ENCODE data around the gene PCGF6. TPM values are rescaled to one million over a fixed set of nuclear protein-coding genes. Genes with fewer than 3 reads are reported as not detected.
"Not testable (repeated sequence)": the region's sequence is repeated elsewhere in the genome, so short reads cannot be mapped to it uniquely, and the experiment has no call there.

Gene PCGF6
- polyA plus RNA-seq, 1 donor: 15.7 TPM

- no peak for DNase-seq
Measured at GRCh38 chr10:103259989-103260388, 91.0 kb downstream of the PCGF6 start.

GRCh38 chr10:103258928-103259327, 92.0 kb downstream of the PCGF6 start:
- not testable (repeated sequence) for DNase-seq

GRCh38 chr10:103257812-103258211, 93.1 kb downstream of the PCGF6 start:
- DNase-seq: no peak

- no peak for DNase-seq
Measured at GRCh38 chr10:103256613-103257012, 94.3 kb downstream of the PCGF6 start.

- no peak for DNase-seq
Measured at GRCh38 chr10:103254538-103255325, 96.2 kb downstream of the PCGF6 start.

- DNase-seq: no peak
Measured at GRCh38 chr10:103254113-103254512, 96.8 kb downstream of the PCGF6 start.

Other genes with a start within 250 kb of the PCGF6 start
- 139 TPM for gene NT5C2, start 157.9 kb downstream of the PCGF6 start, polyA plus RNA-seq (ENCODE audit: insufficient read length)
- 0.18 TPM for gene RPEL1, start 105.3 kb downstream of the PCGF6 start, polyA plus RNA-seq (ENCODE audit: insufficient read length)
- 0.53 TPM for gene INA, start 74.0 kb downstream of the PCGF6 start, polyA plus RNA-seq (ENCODE audit: insufficient read length)
- 9.4 TPM for gene TAF5, start 16.8 kb upstream of the PCGF6 start, polyA plus RNA-seq (ENCODE audit: insufficient read length)
- 226 TPM for gene ATP5MK, start 45.3 kb upstream of the PCGF6 start, polyA plus RNA-seq (ENCODE audit: insufficient read length)
- gene PDCD11, start 45.5 kb upstream of the PCGF6 start, polyA plus RNA-seq (ENCODE audit: insufficient read length): 40.4 TPM
- 10.3 TPM for gene CALHM2, start 101.2 kb upstream of the PCGF6 start, polyA plus RNA-seq (ENCODE audit: insufficient read length)
- gene CALHM1, start 107.8 kb upstream of the PCGF6 start, polyA plus RNA-seq (ENCODE audit: insufficient read length): 0.05 TPM
- gene CALHM3, start 128.1 kb upstream of the PCGF6 start, polyA plus RNA-seq (ENCODE audit: insufficient read length): not detected
- 1.6 TPM for gene NEURL1, start 142.6 kb upstream of the PCGF6 start, polyA plus RNA-seq (ENCODE audit: insufficient read length)

Measured in left kidney (tissue), 2 donors.